ENCODE data around the gene SBNO2.

Gene SBNO2

DNA sequence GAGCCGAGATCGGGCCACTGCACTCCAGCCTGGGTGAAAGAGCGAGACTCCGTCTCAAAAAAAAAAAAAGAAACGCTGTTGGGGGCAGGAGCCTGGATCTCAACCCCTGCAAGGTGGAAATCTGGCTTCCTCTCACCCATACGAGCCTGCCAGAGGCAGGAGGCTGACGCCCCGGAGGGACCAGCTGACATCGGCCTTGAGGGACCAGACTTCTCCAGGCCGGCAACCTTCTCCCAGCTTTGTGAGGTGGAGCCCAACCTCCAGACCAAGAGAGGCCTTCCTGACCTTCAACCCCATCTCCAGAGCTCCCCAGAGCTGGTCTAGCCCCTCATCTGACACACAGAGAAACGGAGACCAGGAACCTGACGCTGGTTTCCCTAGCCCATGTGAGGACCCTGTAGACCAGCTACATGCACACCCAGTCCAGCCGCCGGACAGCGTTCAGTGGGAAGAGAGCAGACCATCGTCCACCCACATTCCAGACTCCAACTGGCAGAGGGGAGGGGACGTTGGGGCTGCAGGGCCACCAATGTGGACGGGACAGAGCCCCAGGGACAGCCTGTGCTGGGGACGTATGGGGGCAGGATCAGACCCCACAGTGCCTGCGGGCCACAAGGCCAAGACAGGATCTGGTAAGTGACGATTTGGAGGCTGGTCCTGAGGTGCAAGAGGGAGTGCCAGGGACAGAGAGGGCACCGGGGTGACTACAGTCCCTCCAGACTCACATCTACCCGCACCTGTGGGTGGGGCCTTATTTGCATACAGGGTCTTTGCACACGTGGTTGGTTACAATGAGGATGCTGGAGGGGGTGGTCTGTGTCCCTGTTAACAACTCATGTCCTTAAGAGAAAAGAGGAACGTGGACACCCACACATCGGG, 11.4 kb downstream of the SBNO2 start:
- H3K27ac ChIP-seq (ENCODE audit: low read length), result no peak overlapping the region
- H3K4me1 ChIP-seq (ENCODE audit: control insufficient read depth, low read depth, low read length), result no peaks in the 10 kb centered on the region
- H3K9ac ChIP-seq (ENCODE audit: low read length), result no peak overlapping the region
- H3K36me3 ChIP-seq (ENCODE audit: control insufficient read depth, low read depth, low read length), result no peaks in the 10 kb centered on the region
- H3K4me3 ChIP-seq (ENCODE audit: low read length), result no peak overlapping the region
- no peaks in the 10 kb centered on the region for H3K27me3 ChIP-seq (ENCODE audit: control insufficient read depth, insufficient read depth, low read length)
- no peaks in the 10 kb centered on the region for H3K9me3 ChIP-seq (ENCODE audit: control insufficient read depth, low read depth, low read length)

DNA sequence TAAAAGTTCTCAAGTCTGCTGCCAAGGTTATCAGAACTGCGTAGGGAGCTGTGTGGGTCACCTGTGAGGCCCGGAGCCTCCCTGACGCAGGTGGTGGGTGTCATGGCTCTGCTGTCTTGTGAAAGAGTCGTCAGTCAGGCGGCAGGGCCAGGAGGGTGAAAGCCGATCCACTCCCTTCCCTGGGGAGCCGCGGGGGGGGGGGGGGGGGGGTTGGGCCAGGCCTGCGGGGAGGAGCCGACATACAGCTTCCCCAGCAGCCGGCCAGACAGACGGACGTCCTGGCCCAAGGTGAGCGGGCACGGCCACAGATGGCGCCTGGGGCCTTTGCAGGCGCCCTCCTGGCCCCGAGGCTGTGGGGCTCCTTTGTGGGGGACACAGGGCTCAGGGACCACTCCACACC, 12.4 kb downstream of the SBNO2 start:
- Histone ChIP-seq H3K27ac (ENCODE audit: low read length) (no peak overlapping the region), H3K9ac (ENCODE audit: low read length) (no peak overlapping the region), H3K4me3 (ENCODE audit: low read length) (no peak overlapping the region), H3K4me1 (ENCODE audit: control insufficient read depth, low read depth, low read length) (no peaks in the 10 kb centered on the region), H3K27me3 (ENCODE audit: control insufficient read depth, insufficient read depth, low read length) (no peaks in the 10 kb centered on the region), H3K36me3 (ENCODE audit: control insufficient read depth, low read depth, low read length) (no peaks in the 10 kb centered on the region), H3K9me3 (ENCODE audit: control insufficient read depth, low read depth, low read length) (no peaks in the 10 kb centered on the region)

DNA sequence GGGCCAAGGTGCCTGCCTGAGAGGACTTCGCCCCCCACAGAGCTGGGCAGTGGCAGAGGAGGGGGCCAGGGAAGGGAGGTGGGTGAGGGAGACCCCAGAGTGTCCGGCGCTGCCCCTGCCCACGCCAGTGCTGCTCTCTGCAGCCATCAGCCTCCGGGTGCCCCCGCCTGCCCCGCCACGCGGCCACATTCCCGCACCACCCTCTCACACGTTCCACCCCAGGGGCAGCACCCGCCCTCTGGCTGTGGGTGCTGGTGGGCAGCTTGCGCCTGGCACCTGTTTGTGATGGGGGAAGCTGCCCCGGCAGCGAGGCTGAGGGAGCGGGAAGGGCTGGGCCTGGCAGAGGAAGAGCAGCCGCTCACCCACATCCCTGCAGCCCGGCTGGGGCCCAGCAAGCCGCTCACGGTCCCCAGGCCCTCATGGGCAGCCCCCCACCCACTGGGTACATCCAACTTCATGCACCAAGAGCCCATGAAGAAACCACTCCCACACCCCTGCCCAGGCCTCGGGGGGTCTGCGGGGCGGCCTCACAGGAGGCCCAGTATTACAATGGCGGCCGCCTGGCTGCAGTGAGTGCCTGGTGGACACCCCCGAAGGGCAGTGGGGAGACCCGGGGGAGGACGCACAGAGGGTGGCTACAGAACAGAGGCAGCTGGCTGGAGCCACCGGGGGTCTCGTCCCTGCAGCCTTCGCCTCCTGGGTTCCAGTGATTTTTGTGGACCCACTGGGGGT, 14.0 kb downstream of the SBNO2 start:
- H3K9ac ChIP-seq (ENCODE audit: low read length), result no peak overlapping the region
- no peaks in the 10 kb centered on the region for H3K4me1 ChIP-seq (ENCODE audit: control insufficient read depth, low read depth, low read length)
- H3K27ac ChIP-seq (ENCODE audit: low read length), result no peak overlapping the region
- H3K4me3 ChIP-seq (ENCODE audit: low read length), result no peak overlapping the region
- no peaks in the 10 kb centered on the region for H3K27me3 ChIP-seq (ENCODE audit: control insufficient read depth, insufficient read depth, low read length)
- H3K36me3 ChIP-seq (ENCODE audit: control insufficient read depth, low read depth, low read length), result no peaks in the 10 kb centered on the region
- H3K9me3 ChIP-seq (ENCODE audit: control insufficient read depth, low read depth, low read length), result no peaks in the 10 kb centered on the region

DNA sequence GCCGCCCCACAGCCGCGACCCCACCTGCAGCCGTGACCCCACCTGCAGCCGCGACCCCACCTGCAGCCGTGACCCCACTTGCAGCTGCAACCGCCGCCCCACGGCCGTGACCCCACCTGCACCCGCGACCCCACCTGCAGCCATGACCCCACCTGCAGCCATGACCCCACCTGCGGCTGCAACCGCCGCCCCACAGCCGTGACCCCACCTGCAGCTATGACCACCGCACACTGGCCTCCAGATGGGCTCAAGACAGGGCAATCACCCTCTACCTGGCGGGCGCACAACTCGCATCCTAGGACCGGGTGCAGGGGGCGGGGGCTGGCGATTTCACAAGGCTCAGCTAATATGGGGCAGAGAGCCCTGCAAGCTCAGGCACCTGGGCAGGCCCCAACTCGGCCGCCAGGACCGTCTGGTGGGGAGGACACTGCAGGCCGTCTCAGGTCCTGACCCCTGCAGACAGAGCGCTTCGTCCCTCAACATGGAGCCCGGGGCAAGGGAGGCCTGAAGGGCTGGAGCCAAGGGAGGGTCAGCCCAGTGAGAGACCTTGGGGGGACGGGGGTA, 15.1 kb downstream of the SBNO2 start:
- no peaks in the 10 kb centered on the region for H3K36me3 ChIP-seq (ENCODE audit: control insufficient read depth, low read depth, low read length)
- no peaks in the 10 kb centered on the region for H3K9me3 ChIP-seq (ENCODE audit: control insufficient read depth, low read depth, low read length)
- H3K27ac ChIP-seq (ENCODE audit: low read length), result no peak overlapping the region
- no peaks in the 10 kb centered on the region for H3K27me3 ChIP-seq (ENCODE audit: control insufficient read depth, insufficient read depth, low read length)
- no peak overlapping the region for H3K9ac ChIP-seq (ENCODE audit: low read length)
- H3K4me3 ChIP-seq (ENCODE audit: low read length), result no peak overlapping the region
- H3K4me1 ChIP-seq (ENCODE audit: control insufficient read depth, low read depth, low read length), result no peaks in the 10 kb centered on the region

DNA sequence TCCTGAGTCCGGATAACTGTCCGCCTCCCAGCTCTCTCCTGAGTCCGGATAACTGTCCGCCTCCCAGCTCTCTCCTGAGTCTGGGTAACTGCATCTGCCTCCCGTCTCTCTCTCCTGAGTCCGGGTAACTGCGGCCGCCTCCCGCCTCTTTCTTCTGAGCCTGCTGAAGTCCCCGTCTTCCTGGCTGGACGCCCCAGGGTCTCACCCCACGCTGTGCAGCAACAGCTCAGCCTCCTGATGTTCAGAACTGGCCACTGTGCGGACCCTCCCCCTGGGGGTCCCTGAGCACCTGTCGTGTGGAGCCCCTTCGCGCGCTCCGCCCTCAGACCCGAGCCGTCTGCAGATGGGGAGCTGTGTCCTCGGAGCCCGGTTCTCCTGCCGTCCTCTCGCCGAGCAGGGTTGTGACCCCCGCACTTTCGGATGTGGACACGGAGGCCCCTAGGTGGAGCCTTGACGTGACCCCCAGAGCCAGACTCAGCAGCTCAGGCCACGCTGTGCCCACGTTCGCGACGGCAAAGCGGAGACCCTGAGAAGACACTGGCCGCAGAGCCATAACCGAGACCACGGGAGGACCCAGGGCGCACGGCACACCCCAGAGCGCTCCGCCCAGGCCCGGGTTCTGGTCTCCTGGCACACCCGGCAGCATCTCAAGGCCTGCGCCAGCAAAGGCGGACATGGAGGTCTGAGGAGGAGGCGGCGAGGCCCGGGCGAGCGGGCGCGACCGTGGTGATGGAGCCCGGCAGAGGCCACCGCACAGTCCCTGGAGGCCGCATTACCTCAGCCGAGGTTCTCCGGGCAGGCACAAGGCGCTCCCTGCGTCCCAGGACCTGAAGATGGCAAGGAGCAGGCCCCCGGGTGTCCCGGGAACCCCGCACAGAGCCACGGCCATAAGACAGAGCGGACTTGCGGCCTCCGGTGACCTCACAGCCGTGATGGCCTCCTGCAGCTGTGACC, 15.9 kb downstream of the SBNO2 start:
- Histone ChIP-seq H3K27ac (ENCODE audit: low read length) (no peak overlapping the region), H3K36me3 (ENCODE audit: control insufficient read depth, low read depth, low read length) (no peaks in the 10 kb centered on the region)

DNA sequence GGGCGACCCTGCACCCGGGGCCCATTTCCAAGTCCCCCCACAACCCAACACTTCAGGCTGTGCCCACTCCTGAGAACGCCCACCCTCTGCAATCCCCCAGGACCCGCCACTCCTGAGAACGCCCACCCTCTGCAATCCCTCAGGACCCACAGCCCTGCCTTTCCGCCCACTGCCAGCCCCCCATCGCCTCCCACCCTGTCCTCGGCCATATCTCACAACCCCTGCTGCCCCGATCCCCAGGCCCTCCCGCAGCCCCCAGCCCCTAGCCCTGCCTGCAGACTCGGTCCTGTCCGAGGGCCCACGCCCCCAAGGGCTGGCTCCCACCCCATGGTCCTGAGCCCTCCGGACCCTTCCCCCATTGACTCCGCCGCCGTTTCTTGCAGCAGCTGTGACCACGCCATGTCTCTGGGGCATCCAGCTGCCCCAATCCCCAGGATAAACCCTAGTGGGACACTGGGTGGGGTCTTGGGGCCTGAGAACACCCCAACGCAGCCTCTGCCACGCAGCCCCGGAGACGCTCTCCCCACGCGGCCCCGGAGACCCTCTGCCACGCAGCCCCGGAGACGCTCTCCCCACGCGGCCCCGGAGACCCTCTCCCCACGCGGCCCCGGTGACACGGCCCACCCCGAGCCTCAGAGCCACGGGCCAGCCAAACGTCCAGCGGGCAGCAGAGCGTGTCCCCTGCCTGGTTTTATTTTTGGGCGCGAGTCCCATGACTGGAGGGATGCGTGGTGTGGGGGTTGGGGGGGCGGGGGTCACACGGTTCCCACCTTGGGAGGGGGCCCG, 17.0 kb downstream of the SBNO2 start:
- H3K36me3 ChIP-seq (ENCODE audit: control insufficient read depth, low read depth, low read length), result peaks cover 3% of the 10 kb centered on the region
- no peak overlapping the region for H3K9ac ChIP-seq (ENCODE audit: low read length)
- H3K4me3 ChIP-seq (ENCODE audit: low read length), result no peak overlapping the region
- H3K4me1 ChIP-seq (ENCODE audit: control insufficient read depth, low read depth, low read length), result no peaks in the 10 kb centered on the region
- no peaks in the 10 kb centered on the region for H3K27me3 ChIP-seq (ENCODE audit: control insufficient read depth, insufficient read depth, low read length)
- H3K27ac ChIP-seq (ENCODE audit: low read length), result no peak overlapping the region
- H3K9me3 ChIP-seq (ENCODE audit: control insufficient read depth, low read depth, low read length), result no peaks in the 10 kb centered on the region

More for the DNA sequence above, 15.9 kb downstream of the SBNO2 start:
- no peaks in the 10 kb centered on the region for H3K27me3 ChIP-seq (ENCODE audit: control insufficient read depth, insufficient read depth, low read length)
- H3K4me3 ChIP-seq (ENCODE audit: low read length), result no peak overlapping the region
- H3K4me1 ChIP-seq (ENCODE audit: control insufficient read depth, low read depth, low read length), result no peaks in the 10 kb centered on the region
- H3K9ac ChIP-seq (ENCODE audit: low read length), result no peak overlapping the region
- no peaks in the 10 kb centered on the region for H3K9me3 ChIP-seq (ENCODE audit: control insufficient read depth, low read depth, low read length)

DNA sequence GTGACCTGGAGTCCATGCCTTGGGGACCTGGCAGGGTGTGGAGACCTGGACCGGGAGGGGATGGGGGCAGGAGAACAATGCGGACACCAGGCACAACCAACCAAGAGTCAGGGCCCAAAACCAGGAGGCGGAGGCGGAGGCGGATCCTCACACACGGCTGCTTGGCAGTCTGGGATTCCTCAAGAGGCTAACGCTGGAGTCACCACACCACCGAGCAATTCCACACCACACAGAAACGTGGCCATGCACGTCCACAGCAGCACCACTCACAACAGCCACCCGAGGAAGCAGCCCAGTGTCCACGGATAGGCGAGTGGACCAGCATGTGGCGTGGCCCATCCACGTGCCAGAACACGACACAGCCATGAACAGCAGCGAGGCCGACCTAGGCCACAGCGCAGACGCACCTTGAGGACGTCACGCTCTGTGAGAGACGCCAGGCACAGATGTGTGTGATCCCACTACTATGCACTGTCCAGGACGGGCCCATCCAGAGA, 17.7 kb downstream of the SBNO2 start:
- Histone ChIP-seq H3K4me1 (ENCODE audit: control insufficient read depth, low read depth, low read length) (no peaks in the 10 kb centered on the region), H3K36me3 (ENCODE audit: control insufficient read depth, low read depth, low read length) (peaks cover 6% of the 10 kb centered on the region), H3K9ac (ENCODE audit: low read length) (no peak overlapping the region), H3K27ac (ENCODE audit: low read length) (no peak overlapping the region), H3K9me3 (ENCODE audit: control insufficient read depth, low read depth, low read length) (no peaks in the 10 kb centered on the region), H3K27me3 (ENCODE audit: control insufficient read depth, insufficient read depth, low read length) (no peaks in the 10 kb centered on the region), H3K4me3 (ENCODE audit: low read length) (no peak overlapping the region)

DNA sequence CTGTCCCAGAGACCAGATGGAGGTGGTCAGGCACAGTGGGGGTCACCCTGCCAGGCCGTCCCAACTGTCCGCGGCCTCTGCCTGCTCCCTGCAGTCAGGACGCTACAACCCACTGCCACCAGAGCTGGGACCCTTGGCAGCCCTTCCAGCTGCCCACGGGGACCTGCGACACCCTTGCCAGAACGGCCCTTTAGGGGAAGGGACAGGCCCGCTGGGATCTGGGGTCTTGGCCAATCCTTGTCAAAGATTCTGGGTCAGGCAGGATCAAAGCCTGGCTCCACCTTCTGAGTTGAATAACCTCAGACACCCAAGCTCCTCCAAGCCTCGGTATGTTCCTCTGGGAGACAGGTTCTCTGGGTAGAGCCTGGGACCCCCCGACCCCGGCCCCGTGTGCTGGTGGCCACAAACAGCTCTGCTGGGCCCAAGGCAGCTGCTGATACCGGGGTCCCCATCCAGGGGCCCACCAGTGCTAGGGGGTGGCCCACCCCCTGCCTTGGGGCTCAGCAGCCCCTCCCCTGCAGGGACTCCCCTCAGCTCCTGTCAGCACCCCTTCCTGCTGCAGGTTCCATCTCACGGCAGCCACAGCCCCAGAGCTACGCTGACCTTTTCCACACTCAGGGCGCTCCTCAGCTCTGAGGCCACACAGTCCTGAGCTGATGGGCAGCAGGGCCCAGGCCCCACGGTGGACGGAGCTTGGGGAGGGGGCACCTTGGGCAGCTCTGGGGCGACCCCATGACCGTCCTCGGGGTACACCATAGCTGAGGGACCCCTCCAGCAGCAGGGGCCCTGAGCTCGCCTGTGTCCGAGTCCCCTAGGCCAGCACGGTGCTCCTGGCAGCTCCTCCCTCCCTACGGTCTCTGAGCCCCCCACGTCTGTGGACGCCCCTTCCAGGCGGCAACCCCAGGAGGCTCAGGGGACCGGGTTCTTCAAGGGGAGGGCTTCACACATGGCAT, 18.4 kb downstream of the SBNO2 start:
- H3K36me3 ChIP-seq (ENCODE audit: control insufficient read depth, low read depth, low read length), result peaks cover 6% of the 10 kb centered on the region
- no peaks in the 10 kb centered on the region for H3K9me3 ChIP-seq (ENCODE audit: control insufficient read depth, low read depth, low read length)
- no peaks in the 10 kb centered on the region for H3K27me3 ChIP-seq (ENCODE audit: control insufficient read depth, insufficient read depth, low read length)
- H3K27ac ChIP-seq (ENCODE audit: low read length), result no peak overlapping the region
- no peak overlapping the region for H3K4me3 ChIP-seq (ENCODE audit: low read length)
- no peak overlapping the region for H3K9ac ChIP-seq (ENCODE audit: low read length)
- H3K4me1 ChIP-seq (ENCODE audit: control insufficient read depth, low read depth, low read length), result no peaks in the 10 kb centered on the region

DNA sequence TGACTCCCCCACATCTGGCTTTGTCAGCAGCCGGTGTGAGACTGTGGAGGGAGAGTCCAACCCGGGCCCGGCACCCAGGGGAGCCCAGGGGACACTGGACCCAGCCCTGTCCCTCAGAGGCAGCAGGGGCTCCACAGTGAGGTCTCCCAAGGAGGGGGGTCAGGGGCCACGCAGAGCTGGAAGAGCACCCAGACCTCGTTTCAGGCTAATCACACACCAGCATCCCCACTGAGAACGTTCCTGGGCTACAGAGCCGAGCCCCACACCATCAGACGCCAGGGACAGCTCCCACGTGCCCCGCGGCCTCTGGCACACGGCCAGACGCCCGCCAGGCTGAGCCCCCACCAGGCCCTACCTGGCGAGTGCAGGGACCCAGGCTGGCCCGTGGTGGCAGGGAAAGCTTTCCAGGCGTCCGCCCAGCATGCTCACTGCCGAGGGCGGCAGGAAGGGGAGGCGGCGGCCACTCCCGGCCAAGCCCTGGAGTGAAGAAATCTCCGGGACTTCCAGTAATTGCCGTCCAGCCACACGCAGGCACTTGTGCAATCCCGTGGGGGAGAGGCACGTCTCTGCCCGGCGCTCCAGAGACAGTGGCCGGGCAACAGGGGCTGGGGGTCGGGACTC, 19.2 kb downstream of the SBNO2 start:
- no peak overlapping the region for H3K9ac ChIP-seq (ENCODE audit: low read length)
- H3K9me3 ChIP-seq (ENCODE audit: control insufficient read depth, low read depth, low read length), result no peaks in the 10 kb centered on the region
- H3K27ac ChIP-seq (ENCODE audit: low read length), result no peak overlapping the region
- H3K4me3 ChIP-seq (ENCODE audit: low read length), result no peak overlapping the region
- H3K27me3 ChIP-seq (ENCODE audit: control insufficient read depth, insufficient read depth, low read length), result no peaks in the 10 kb centered on the region
- H3K36me3 ChIP-seq (ENCODE audit: control insufficient read depth, low read depth, low read length), result peaks cover 6% of the 10 kb centered on the region
- no peaks in the 10 kb centered on the region for H3K4me1 ChIP-seq (ENCODE audit: control insufficient read depth, low read depth, low read length)
